ENCODE measurements around the gene FCGR2B. TPM values are rescaled to one million over a fixed set of nuclear protein-coding genes. Genes with fewer than 3 reads are reported as not detected.
"Not testable (repeated sequence)": the region's sequence is repeated elsewhere in the genome, so short reads cannot be mapped to it uniquely, and the experiment has no call there.

Gene FCGR2B
- total RNA-seq, 1 donor from 2014 or later, result not detected

DNA sequence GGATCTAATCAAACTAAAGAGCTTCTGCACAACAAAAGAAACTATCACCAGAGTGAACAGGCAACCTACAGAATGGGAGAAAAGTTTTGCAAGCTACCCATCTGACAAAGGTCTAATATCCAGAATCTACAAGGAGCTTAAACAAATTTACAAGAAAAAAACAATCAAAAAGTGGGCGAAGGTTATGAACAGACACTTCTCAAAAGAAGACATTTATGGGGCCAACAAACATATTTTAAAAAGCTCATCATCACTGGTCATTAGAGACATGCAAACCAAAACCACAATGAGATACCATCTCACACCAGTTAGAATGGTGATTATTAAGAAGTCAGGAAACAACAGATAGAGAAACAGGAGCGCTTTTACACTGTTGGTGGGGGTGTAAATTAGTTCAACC is 35.4 kb downstream of the FCGR2B start:
- H3K9me3 Mint-ChIP-seq (ENCODE audit: unreplicated experiment); H3K4me3 Mint-ChIP-seq (ENCODE audit: unreplicated experiment); FAIRE-seq: not testable (repeated sequence)

DNA sequence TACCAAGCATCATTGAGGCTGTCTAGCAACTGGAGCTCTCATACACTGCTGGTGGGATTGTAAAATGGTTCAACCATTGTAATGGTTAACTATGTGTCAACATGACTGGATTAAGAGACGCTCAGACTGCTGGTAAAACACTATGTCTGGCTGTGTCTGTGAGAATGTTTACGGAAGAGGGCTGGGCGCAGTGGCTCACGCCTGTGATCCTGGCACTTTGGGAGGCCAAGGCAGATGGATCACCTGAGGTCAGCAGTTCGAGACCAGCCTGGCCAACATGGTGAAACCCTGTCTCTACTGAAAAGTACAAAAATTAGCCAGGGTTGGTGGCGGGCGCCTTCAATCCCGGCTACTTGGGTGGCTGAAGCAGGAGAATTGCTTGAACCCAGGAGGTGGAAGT is 39.3 kb downstream of the FCGR2B start:
- peaks cover 9% of the 10 kb centered on the region for H3K27me3 Mint-ChIP-seq (ENCODE audit: low read depth, unreplicated experiment)
- H3K4me2 ChIP-seq (ENCODE audit: low read length), result no peak overlapping the region
- H3K4me1 Mint-ChIP-seq (ENCODE audit: low read depth, unreplicated experiment), result peaks cover 3% of the 10 kb centered on the region
- no peak overlapping the region for H3K4me3 Mint-ChIP-seq (ENCODE audit: unreplicated experiment)
- H3K27ac Mint-ChIP-seq (ENCODE audit: unreplicated experiment), result no peak overlapping the region
- H3K36me3 ChIP-seq (ENCODE audit: insufficient read depth, low read length), result no peaks in the 10 kb centered on the region
- H4K20me1 ChIP-seq (ENCODE audit: insufficient read depth, low read length), result no peaks in the 10 kb centered on the region
- H3K9ac ChIP-seq (ENCODE audit: low read length), result no peak overlapping the region
- no peaks in the 10 kb centered on the region for H3K27me3 ChIP-seq (ENCODE audit: insufficient read depth, low read length)
- TF ChIP-seq CTCF (IDR thresholded peaks at IDR 0.05; ENCODE audit: insufficient read depth, low read depth, low read length) (no peak), EZH2 (IDR thresholded peaks at IDR 0.05; ENCODE audit: insufficient read depth, low read length) (no peak)
- H2AFZ ChIP-seq (ENCODE audit: low read depth, low read length), result no peak overlapping the region
- no peaks in the 10 kb centered on the region for H3K36me3 Mint-ChIP-seq (ENCODE audit: low read depth, unreplicated experiment)
- H3K4me3 ChIP-seq (ENCODE audit: insufficient read depth, low read depth, low read length), result no peak overlapping the region
- no peaks in the 10 kb centered on the region for H3K9me3 ChIP-seq (ENCODE audit: insufficient read depth, low read depth, low read length)
- H3K4me1 ChIP-seq (ENCODE audit: insufficient read depth, low read length), result peaks cover 10% of the 10 kb centered on the region
- peaks cover 2% of the 10 kb centered on the region for H3K9me3 Mint-ChIP-seq (ENCODE audit: unreplicated experiment)
- FAIRE-seq, result no peak
- no peak overlapping the region for H3K27ac ChIP-seq (ENCODE audit: low read depth, low read length)
- H3K79me2 ChIP-seq (ENCODE audit: insufficient read depth, low read length), result no peaks in the 10 kb centered on the region
- no peak for DNase-seq (ENCODE audit: low read depth)

More for the DNA sequence above, 35.4 kb downstream of the FCGR2B start:
- H3K27ac Mint-ChIP-seq (ENCODE audit: unreplicated experiment); H3K4me2 ChIP-seq (ENCODE audit: low read length); H3K36me3 Mint-ChIP-seq (ENCODE audit: low read depth, unreplicated experiment); H3K27me3 ChIP-seq (ENCODE audit: insufficient read depth, low read length); H3K79me2 ChIP-seq (ENCODE audit: insufficient read depth, low read length); H3K4me1 ChIP-seq (ENCODE audit: insufficient read depth, low read length); H3K4me1 Mint-ChIP-seq (ENCODE audit: low read depth, unreplicated experiment); H3K27ac ChIP-seq (ENCODE audit: low read depth, low read length); H3K9ac ChIP-seq (ENCODE audit: low read length); H3K9me3 ChIP-seq (ENCODE audit: insufficient read depth, low read depth, low read length); DNase-seq (ENCODE audit: low read depth); H2AFZ ChIP-seq (ENCODE audit: low read depth, low read length); H3K36me3 ChIP-seq (ENCODE audit: insufficient read depth, low read length); H4K20me1 ChIP-seq (ENCODE audit: insufficient read depth, low read length); H3K4me3 ChIP-seq (ENCODE audit: insufficient read depth, low read depth, low read length): not testable (repeated sequence)
- H3K27me3 Mint-ChIP-seq (ENCODE audit: low read depth, unreplicated experiment), result peaks cover 26% of the 10 kb centered on the region

DNA sequence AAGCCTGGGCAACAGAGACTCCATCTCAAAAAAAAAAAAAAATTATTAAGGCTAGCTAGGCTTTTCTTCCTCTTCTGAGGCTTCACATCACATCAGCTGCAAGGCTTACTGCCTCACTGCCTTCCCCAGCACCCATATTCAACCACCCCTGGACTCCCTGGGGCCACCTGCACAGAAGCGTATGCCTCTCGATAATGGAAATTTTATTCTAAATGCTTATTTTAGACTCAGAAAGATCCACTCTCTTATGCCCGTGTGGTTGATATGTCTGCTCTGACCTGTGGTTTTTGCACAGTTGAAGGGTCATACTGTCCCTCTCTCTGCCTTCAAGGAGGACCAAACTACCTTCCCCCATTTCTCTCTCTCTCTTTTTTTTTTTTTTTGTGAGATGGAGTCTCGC is 42.6 kb downstream of the FCGR2B start:
- Histone ChIP-seq H3K9me3 (ENCODE audit: insufficient read depth, low read depth, low read length) (no peaks in the 10 kb centered on the region), H3K4me2 (ENCODE audit: low read length) (no peak overlapping the region), H3K4me1 (ENCODE audit: insufficient read depth, low read length) (peaks cover 11% of the 10 kb centered on the region), H3K9ac (ENCODE audit: low read length) (no peak overlapping the region), H3K79me2 (ENCODE audit: insufficient read depth, low read length) (no peaks in the 10 kb centered on the region), H3K36me3 (ENCODE audit: insufficient read depth, low read length) (no peaks in the 10 kb centered on the region), H3K27ac (ENCODE audit: low read depth, low read length) (peak overlapping the region; percentile 98), H4K20me1 (ENCODE audit: insufficient read depth, low read length) (no peaks in the 10 kb centered on the region), H3K4me3 (ENCODE audit: insufficient read depth, low read depth, low read length) (no peak overlapping the region), H2AFZ (ENCODE audit: low read depth, low read length) (no peak overlapping the region), H3K27me3 (ENCODE audit: insufficient read depth, low read length) (no peaks in the 10 kb centered on the region)
- DNase-seq (ENCODE audit: low read depth) (no peak), FAIRE-seq (no peak)
- Mint-ChIP-seq H3K4me3 (ENCODE audit: unreplicated experiment) (no peak overlapping the region), H3K27ac (ENCODE audit: unreplicated experiment) (no peak overlapping the region), H3K4me1 (ENCODE audit: low read depth, unreplicated experiment) (peaks cover 3% of the 10 kb centered on the region), H3K9me3 (ENCODE audit: unreplicated experiment) (no peaks in the 10 kb centered on the region), H3K36me3 (ENCODE audit: low read depth, unreplicated experiment) (no peaks in the 10 kb centered on the region), H3K27me3 (ENCODE audit: low read depth, unreplicated experiment) (peaks cover 7% of the 10 kb centered on the region)
- no peak for TF ChIP-seq EZH2 (IDR thresholded peaks at IDR 0.05; ENCODE audit: insufficient read depth, low read length)
- TF ChIP-seq CTCF (IDR thresholded peaks at IDR 0.05; ENCODE audit: insufficient read depth, low read depth, low read length), result no peak
